ENCODE measurements around the gene NSUN6.

Gene NSUN6

DNA sequence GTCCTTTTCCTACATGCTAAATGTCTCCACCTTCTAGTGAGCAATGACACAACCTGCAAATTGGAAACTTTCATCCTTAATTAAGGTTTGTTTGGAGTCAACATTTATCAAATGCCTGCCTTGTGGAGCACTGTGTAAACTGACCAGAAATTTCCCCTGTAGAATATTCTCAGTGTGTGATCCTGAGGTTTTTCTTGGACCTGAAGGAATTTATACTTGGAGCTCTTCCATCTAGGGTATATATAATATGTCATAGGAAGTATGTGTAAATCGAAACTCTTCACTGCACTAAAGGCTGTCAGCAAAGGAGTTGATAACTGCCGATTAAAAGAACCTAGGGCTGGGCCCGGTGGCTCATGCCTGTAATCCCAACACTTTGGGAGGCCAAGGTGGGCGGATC, 152.4 kb downstream of the NSUN6 start:
- Histone ChIP-seq H3K9me2 (replicated peaks; ENCODE audit: insufficient read depth, low read length) (no peaks in the 10 kb centered on the region), H3K9me3 (ENCODE audit: insufficient read depth, low read length) (no peaks in the 10 kb centered on the region), H4K20me1 (ENCODE audit: low read depth, low read length) (no peaks in the 10 kb centered on the region), H3K27me3 (ENCODE audit: low read length) (no peaks in the 10 kb centered on the region), H3K4me3 (ENCODE audit: insufficient read depth, low read length, poor library complexity, severe bottlenecking) (no peak overlapping the region), H3K36me3 (ENCODE audit: low read length) (no peaks in the 10 kb centered on the region), H3F3A (ENCODE audit: insufficient read depth) (no peaks in the 10 kb centered on the region), H3K9ac (ENCODE audit: low read length) (no peak overlapping the region), H3K27ac (ENCODE audit: low read depth, low read length) (no peak overlapping the region), H3K4me2 (ENCODE audit: low read depth, low read length, poor library complexity, severe bottlenecking) (no peak overlapping the region), H3K79me2 (ENCODE audit: insufficient read depth, low read length) (no peaks in the 10 kb centered on the region), H2AFZ (ENCODE audit: low read depth, low read length, severe bottlenecking) (no peak overlapping the region)
- TF ChIP-seq CTCF (IDR thresholded peaks at IDR 0.05; ENCODE audit: insufficient read depth, low read length, poor library complexity, severe bottlenecking), result no peak
- TF ChIP-seq EZH2phosphoT487 (conservative IDR thresholded peaks at IDR 0.05; ENCODE audit: low read length), result no peak

DNA sequence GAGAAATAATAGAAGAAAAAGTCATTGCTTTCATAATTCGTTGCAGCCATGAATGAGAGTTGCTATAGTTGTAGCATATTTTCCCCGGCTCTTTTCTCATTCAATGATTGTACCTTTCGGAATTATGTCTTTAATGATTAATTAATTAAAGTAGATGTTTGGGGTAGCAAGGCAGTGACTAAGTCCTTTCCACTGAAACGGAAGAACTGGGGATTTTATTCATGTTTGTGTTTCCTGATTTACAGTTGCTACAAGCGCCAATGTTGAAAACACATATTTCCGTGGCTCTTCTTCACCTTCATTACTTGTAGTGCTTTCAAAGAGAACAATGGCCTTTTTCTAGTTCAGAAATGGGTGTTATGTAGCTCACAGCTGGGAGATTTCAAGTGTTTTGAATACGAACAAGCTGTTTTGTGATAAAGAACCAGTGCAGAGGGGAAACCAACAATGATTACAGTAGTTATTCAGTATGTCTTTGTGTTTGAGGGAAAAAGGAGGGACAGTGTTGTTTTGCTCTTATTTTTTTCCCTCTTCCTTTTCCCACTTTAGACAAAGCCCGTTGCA, 153.5 kb downstream of the NSUN6 start:
- H3K36me3 ChIP-seq (ENCODE audit: low read length), result no peaks in the 10 kb centered on the region
- H3K4me3 ChIP-seq (ENCODE audit: insufficient read depth, low read length, poor library complexity, severe bottlenecking), result no peak overlapping the region
- H2AFZ ChIP-seq (ENCODE audit: low read depth, low read length, severe bottlenecking), result no peak overlapping the region
- no peaks in the 10 kb centered on the region for H3K79me2 ChIP-seq (ENCODE audit: insufficient read depth, low read length)
- no peaks in the 10 kb centered on the region for H3K27me3 ChIP-seq (ENCODE audit: low read length)
- H3K9ac ChIP-seq (ENCODE audit: low read length), result no peak overlapping the region
- H3K9me2 ChIP-seq (replicated peaks; ENCODE audit: insufficient read depth, low read length), result no peaks in the 10 kb centered on the region
- no peak overlapping the region for H3K27ac ChIP-seq (ENCODE audit: low read depth, low read length)
- H3F3A ChIP-seq (ENCODE audit: insufficient read depth), result no peaks in the 10 kb centered on the region
- no peaks in the 10 kb centered on the region for H4K20me1 ChIP-seq (ENCODE audit: low read depth, low read length)
- no peak for TF ChIP-seq EZH2phosphoT487 (conservative IDR thresholded peaks at IDR 0.05; ENCODE audit: low read length)
- TF ChIP-seq CTCF (IDR thresholded peaks at IDR 0.05; ENCODE audit: insufficient read depth, low read length, poor library complexity, severe bottlenecking), result no peak
- no peaks in the 10 kb centered on the region for H3K9me3 ChIP-seq (ENCODE audit: insufficient read depth, low read length)
- H3K4me2 ChIP-seq (ENCODE audit: low read depth, low read length, poor library complexity, severe bottlenecking), result no peak overlapping the region

All from SU-DHL-6 (cell line).